Activated naive CD8-positive, alpha-beta T cell treated with anti-CD3 and anti-CD28 coated beads, Interleukin-2, amount 50 U/mL, for 16 hours (primary cell): ENCODE data around the gene ETFB.
A peak's percentile ranks its signal among the peaks of the same experiment; 100 is the strongest.

Experiments used
- DNase-seq: peaks from one replicate; pipeline ENCODE4 v3.0.0-alpha.2; 2020; ENCODE audit warnings: low read depth, low spot score

Gene ETFB

DNA sequence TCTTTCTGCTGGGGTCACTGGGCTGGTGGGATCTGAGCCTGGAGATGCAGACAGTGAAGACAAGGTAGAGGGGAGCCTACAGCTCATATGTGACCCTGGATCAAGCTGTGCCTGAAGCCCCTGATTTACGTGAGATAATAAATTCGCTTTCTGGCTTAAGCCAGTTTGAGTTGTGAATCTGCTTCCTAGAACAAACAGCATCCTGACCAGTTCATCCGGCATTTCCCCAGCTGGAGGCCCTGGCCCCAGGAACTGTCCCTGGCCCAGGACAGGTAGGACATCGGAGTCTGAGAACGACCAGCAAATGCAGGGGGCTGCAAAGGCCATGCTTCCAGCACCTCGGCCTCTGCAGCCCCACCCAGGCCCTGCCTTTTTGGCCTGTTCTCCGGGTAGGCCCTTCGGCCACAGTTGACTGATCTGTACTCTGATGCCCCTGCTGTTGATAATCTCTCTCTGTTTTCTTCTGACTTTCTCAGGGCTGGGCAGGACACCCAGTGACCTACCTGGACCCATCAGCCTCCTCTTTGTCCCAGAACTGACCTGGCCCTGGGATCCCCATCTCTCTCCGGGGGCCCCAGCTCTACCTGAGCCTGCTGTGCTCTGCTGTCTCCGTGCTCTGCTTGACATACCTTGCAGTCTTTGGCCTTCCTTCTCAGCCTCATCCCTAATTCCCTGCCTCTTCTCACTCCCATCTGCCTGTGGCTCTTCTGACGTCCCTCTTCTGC lies 14.8 kb downstream of the ETFB start:
- DNase-seq = no peak

DNA sequence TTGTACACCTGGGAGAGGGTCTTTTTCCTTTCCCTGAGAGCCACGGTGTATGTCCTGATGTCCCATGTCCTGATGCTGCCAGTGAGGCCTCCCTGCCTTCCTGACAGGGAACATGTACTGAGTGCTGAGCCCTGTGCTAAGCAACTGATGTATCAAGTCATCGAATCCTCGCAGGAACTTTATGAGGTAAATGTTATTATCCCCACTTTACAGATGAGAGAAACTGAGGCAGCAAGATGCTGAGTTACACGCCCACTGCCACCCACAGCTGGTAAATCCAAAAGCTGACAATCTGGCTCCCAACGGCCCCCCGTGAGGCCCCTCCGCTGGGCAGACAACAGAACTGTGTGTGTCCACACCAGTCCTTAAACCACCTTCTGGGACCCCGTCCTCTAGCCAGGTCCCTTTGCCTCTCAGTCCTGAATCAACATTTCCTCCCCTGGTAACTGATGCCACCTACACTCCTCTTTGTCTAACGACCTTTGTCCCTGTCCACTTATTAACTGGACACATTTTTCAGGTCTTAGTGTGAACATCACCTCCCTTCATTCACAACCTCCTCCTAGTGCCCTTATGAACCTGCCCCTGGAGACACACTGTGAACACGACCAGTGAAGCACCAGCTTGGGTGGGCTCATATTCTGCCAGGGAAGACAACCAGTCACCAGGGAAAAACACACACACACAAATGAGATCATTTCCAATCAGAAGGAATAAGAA lies 18.8 kb downstream of the ETFB start:
- no peak for DNase-seq

DNA sequence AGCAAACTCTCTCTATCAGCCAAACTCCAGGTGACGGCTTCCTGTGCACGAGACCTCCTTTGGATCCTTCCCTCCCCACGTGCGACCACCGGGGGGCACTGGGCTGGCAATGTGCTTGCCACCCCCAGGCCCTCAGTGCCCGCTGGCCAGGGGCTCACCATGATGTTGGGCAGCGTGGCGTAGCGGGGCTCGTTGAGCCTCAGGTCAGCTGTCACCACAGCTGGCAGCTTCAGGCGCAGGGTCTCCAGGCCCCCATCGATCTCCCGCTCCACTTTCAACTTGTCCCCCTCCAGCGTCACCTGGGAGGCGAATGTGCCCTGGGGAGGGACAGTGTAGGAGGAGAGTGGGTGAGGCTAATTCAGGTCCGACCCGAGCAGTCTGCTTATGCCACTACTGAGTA lies 19.4 kb downstream of the ETFB start:
- DNase-seq = no peak

DNA sequence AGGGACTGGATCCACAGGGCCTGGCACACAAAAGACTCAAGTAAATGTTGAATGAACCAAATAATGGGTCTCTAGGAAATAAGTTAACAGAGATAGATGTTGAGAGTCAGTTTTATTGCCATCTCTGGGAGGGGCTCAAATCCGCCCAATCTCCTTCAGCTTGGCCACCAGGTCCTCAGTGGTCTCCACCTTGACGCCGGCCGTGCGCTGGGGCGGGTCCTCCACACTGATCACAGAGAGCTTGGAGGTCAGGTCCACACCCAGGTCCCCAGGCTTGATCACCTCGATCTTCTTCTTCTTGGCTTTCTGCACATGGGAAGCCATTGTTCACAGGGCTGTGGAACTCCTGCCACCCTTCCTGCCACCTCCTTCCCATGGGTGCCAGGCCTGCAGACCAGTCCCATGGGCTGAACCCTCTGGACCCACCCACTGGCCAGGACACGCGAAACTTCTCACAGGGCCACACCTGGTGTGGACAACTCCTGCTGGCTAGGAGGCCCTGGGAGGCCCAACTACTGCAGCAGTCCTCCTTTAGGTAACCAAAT lies 21.0 kb downstream of the ETFB start:
- no peak for DNase-seq

DNA sequence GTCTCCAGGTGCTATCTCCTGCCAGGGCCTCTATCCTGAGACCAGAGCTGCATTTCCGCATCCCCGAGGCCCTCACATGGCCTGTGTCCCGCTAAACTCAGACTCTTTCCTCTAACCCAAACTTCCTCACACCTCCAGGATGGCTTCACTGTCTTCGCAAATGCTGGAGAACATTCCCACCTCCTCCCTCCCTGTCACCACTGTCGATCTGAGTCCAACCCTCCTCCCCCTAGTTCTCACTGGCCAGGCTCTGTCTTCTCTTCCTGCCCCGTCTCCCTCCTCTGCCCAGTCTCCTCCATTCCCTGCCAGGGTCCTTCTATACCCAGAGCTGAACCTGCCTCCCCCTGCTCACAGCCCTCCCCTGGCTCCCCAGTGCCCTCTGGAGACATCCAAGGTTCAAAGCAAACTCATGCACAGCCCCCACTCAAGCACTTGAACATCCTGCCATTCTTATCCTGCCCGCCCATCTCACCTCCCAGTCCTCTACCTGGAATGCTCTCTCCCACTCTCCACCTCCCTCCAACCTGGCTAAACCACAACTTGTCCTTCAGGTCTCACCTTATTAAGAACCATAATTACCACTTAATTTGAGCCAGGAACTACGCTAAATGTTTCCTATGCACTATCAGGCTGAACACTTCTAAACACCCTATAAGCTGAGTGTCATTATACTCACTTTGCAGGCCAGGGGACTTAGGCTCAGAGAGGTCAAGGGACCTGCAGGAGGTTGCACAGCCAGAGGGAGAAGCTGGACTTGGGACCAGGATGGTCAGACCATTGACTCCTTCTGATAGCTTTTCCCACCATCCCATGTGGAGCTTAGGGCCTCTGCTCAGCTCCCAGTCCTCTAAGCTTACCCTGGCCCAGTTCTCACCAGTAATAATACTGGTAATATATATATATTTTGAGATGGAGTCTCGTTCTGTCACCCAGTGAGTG lies 23.3 kb downstream of the ETFB start:
- DNase-seq = no peak

DNA sequence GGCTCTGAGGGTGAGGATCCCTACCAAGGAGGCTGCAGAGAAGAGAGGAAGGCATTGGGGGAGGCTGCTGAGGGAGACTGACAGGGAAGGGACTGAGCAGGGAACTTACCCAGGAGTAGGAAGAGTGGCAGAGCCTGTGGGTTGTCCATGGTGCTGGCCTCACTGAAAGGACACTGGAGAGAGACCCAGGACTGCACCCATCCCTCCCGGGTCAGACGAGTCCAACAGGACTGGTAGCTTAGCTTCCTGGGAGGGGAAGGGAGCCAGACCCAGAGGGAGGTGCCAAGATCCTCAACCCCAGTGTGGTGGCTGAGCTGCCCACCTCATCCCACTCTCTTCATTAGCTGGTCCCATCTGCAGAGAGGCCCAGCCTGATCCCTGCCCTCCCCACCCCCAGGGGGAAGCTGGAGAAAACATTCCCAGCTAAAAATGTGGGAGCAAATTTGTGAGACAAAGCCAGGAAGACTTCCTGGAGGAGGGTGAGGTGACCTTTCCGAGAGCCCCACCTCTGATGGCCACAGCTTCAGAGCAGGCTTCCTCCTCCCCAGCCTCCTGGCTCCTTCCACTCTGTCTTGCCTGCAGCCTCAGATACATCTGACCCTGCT lies 24.1 kb downstream of the ETFB start, which contains the start of gene VSIG10L:
Gene VSIG10L, minus strand, starts transcription at position 164 of the 605 bp plus-strand sequence. Its CDS starts 15 bp downstream, at position 149.
- no peak for DNase-seq

DNA sequence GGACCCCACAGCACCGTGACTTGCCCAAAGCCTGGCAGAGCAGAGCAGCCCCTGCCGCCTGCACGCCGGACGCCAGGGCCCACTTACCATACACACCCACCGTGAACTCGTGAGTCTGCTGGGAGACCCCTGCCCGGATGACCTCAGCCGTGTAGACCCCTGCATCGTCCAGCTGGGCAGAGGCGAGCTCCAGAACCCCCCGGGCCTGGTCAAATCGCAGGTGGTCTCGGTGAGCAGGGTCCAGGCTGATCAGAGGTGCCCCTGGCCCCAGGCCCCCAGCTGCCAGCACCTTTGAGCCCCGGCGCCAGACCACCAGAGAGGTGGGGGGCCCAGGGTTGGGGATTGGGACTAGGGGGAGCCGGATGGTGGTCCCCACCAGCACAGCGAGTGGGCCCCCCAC lies 25.1 kb downstream of the ETFB start:
- DNase-seq = no peak

DNA sequence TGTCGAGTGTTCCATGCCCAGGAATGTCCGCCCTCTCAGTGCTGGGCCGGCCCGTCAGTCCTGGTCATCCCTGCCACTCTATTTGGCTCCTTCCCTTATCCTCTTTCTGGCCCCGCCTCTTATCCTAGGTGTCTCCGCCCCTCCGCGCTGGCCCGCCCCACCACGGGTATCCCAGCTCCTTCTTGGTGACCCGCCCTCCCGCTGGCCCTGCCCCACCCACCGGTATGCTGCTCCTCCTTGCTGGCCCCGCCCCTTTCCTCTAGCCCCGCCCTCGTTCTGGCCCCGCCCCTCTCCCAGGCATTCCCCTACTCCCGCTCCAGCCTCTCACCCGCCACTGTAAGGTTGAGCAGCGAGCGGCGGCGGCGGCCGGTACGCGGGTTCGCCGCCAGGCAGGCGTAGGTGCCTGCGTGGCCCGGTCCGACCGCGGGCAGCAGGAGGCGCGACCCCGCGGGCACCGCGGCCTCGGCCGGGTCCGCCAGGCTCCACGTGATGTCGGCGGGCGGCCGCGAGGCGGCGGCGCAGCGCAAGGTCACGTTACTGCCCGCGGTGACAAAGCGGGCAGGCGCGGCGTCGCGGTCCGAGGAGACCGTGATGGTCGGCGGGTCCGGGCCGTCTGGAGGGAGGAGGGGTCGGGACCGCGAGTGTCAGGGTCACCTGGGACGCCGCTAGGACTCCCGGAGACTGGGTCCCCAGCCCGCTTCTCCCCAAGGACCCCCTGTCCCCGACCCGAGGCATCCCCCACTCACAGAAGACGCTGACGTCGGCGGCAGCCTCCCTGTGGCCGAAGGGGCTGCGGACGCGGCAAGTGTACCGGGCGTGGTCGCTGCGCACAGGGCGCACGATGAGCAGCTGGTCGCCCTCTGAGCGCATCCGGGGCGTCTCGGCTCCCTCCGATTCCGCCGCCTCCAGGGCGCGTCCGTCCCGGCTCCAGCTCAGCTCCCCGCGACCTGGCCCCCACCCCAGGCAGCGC lies 26.2 kb downstream of the ETFB start:
- peak; percentile 84 for DNase-seq

DNA sequence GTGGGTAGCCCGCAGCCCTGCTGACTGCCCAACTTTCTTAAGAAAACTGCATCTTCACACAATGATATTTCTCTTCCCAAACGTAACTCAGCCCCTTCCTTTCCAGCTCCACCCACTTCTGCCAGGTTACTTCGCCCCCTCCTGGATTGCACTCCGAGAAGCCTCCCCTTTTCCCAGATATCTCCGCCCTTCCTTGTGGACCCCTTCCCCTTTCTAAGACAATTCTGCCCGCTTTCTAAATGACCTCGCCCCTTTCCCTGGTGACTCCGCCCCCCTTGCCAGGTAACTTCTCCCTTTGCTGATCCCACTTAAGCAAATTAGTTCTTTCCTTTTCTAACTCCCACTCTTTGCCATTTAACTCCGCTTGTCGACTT lies 26.9 kb downstream of the ETFB start:
- DNase-seq = no peak

DNA sequence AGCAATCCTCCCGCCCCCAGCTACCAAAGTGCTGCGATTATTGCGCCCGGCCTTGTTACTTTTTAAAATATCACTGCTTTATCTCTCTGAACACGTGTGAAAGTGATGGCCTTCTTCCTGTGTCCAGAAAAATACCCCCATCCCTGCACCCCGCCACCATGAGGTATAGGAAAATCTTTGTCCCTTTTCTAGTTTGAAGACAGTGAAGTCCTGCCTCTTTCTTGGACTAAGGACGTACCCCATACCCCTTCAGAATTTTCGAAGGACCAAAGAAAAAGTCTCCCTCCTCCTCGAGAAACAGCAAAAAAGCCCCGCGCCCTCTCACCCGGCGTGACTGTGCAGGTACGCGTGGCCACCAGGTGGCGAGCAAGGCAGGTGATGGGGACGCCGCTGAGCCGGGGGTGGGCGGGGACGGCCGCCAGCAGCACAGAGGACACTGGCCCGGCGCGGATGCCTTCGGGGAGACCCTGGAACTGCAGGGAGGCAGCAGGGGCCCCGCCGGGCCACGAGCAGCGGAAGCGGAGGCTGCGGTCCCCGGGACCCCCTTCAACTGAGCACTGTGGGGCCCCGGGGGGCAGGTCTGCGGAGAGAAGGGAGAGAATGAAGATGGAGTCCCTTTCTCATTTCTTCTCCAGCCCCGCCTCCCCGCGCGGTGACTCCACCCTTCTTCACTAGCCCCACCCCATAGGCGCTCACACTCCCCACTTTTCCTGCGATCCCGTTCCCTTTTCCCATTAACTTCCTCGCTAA lies 27.4 kb downstream of the ETFB start:
- peak; percentile 76 for DNase-seq

DNA sequence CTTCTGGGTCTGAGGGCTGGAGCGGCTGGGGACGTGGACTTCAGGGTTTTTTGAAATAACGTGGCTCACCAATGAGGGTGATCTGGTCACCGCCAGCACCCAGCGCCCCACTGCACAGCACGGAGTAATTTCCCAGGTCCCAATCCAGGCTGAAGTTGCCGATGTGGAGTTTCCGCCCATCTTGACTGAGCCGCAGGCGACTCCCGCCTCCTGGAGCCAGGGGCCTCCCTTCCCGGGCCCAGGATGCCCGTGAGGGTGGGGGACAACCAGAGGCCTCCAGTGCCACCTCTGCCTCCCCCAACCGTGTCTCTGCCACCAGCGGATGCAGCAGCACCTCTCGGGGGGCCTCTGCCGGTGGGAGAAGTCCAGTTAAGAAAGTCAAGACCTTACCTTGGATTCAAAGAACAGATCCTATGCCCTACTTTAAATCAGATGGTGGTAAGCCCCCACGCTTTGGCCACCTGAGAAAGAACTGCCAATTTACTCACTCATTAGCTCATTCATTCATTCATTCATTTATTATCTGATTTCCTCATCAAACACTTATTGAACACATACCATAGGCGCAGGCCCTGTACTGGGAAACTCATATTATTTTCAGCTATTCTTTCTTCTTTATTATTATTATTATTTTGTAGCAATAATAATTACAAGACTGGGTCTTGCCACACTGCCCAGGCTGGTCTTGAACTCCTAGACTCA lies 28.2 kb downstream of the ETFB start:
- DNase-seq = no peak

DNA sequence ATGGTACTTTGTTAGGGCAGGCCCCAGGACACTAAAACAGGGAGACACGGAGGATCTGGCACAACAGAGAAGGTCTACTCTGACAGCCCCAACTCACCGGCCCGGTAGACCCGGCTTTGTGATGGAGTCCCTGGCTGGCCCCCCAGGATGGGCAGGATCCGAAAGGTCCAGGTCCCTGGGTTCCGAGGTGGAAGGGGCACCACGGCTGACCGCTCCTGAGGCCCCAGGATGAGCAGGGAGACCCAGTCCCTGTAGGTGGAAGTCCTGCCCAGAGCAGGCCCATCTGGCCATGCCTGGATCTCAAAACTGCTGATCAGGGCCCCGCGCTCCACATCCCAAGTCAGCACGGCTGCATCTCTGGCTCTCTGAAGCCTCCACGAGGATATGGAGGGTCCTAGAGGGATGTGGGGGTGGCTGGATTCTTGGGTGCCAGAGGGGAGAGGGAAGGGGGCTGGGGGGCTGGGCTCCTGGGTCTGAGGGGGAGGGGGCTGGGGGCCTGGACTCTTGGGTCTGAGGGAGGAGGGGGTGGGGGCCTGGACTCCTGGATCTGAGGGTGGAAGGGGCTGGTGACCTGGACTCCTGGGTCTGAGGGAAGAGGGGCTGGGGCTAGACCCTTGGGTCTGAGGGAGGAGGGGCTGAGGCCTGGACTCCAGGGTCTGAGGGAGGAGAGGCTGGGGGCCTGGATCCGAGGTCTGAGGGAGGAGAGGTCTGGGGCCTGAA lies 28.9 kb downstream of the ETFB start:
- no peak for DNase-seq

DNA sequence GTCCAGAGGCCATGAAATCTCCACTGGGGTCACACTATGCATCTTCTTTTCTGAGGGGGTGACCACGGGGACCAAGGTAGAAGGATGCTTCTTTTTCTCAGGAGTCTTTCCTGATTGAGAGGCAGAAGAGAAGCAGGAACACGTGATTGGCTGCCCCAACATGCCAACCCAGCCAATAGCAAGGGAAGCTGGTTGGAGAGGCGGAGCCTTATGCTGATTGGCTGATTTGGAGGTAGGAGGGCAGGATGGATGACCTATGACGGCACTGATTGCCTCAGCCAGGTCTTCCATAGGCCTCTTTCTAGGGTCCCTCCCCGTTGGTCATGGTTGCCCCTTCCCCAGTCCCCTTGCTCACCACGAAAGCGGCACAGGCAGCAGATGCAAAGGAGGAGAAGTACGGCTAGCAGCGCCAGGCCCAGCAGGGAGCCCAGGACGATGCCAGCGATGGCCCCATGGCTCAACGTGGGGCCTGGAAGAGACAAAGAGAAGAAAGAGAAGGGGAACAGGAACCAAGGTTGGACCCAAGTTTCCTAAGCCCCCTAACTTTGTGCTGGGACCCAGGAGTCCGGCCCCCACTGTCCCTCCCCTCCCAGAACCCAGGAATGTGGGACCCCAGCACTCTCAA lies 32.2 kb downstream of the ETFB start:
- no peak for DNase-seq

DNA sequence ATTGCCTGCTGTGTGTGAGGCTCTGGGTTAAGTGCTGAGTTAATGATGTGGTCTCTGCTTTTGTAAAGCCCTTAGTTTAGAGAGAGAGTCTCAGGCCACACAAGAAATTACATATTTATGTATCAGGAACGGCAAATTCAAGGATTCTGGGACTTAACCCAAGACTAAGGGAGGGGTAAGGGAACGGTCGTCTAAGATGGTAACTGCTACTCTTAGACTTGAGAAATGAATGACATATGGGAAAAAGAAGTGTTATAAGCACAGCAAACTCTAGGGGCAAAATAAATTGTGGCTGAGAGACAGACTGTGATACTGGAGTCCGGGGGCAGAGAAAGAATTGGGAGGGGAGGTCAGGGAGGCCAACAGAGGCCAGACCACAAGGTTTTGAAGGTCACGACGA lies 34.5 kb downstream of the ETFB start:
- no peak for DNase-seq

DNA sequence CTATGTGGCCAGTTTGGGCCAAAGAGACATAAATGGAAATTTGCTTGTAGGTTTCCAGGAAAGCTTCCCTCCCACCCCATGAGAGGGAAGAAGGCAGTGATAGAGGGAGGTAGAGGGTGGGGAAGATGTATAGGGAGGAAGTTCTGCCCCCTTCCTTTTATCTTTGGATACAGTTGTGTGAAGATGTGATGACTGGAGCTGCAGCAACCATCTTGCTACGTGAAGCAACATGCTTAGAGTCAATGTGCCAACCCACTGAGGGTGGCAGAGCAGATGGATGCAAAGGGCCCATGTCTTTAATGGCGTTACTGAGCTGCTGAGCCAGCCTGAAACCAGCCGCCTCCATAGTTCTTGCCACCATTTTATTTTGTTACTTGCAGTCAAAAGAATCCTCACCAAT lies 35.0 kb downstream of the ETFB start:
- no peak for DNase-seq

DNA sequence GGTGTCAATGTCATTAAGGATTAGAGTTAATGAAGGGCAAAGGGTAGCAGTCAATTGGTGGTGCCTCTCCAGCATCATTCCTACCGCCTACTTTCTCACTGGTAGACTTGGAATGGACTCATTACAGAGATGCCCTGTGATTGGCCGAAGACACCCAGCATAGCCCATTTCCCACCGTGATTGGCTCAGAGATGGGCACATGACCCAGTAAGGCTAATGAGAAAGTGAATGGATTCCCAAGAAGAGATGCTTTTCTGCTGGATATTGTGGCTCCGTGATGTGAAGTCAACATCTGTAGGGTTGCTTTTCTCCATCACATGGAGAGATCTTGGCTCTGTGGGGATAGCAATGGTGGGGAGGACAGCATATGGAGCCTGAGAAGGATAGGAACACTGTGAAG lies 35.8 kb downstream of the ETFB start:
- no peak for DNase-seq

DNA sequence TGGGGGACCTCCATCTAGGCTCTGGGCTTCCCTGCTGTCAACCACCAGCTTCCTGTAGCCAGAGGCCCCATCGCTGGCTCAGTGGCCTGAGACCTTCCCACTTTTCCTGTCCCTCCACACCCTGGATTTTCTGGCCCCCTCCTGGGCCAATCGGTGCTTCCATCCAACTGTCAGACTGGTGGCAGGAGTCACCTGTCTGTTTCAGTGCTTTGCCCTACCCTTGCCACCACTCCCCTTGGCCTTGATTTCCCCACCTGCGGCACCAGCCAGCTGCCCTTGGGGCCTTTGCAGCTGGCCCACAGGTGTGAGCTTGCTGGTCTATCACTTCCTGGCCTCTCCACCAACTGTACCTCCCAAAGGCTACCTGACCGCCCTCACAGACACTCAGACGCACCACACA lies 36.8 kb downstream of the ETFB start:
- no peak for DNase-seq
